ENCODE measurements around the gene NOS3. TPM values are rescaled to one million over a fixed set of nuclear protein-coding genes. Genes with fewer than 3 reads are reported as not detected.

Gene NOS3
- total and polyA plus RNA-seq, 2 experiments from 2014 or later, result 2.6 to 6.1 TPM

DNA sequence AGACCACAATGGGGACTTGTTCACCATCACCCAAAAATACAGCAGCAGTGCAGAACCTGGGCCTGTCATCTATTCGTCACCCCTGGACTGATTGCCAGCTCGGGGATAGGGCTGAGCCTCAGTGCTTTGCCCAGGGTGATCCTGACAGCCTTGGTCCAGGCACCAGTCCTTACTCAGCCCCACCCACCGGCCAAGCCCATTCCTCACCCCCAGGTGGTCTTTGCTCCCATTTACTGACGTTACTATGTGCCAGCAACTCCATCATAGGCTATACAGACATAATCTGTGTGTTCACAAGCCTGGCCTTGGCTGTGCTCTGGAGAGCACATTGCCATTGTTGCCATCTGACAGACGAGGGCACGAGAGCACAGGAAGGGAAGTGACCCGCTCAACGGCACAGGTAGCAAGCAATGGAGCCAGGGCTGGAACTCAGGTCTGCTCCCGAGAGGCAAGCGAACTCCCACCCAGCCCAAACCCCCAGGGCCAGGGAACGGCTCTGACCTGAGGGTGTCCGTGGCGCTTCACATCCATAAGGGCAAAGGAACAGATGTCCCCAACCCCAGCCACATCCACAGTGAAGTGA lies 26.6 kb downstream of the NOS3 start:
- peak overlapping the region; percentile 66 for H3K4me3 Mint-ChIP-seq
- H2AFZ ChIP-seq, result peak overlapping the region; percentile 86
- H3K27me3 ChIP-seq (ENCODE audit: insufficient read depth), result peaks cover 54% of the 10 kb centered on the region

DNA sequence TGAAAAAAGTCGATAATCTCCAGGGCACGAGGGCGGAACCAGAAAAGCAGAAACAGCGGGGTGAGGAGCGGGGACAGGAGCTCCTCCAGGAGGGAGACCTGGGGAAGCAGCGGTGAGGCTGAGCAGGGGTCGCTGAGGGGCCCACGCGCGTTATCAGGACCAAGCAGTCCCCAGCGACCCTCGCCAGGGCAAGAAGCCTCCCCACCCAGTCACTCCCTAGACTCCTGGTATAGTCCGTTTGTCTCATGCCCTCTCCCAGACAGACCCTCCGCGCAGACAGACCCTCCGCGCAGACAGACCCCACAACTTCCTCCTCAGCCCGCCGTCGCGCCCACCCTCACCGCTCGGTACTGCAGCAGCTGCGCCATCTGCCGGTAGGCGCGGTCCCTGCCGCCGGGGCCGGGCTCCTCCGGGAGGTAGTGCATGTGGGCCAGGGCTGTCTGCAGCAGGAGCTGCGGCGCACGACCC lies 27.2 kb downstream of the NOS3 start:
- ATAC-seq, result peak; percentile 70
- H3K4me1 Mint-ChIP-seq, result peaks cover 30% of the 10 kb centered on the region

More for the DNA sequence above, 26.6 kb downstream of the NOS3 start:
- no peak for TF ChIP-seq EZH2phosphoT487 (IDR thresholded peaks at IDR 0.05; ENCODE audit: unreplicated experiment)
- TF ChIP-seq NANOG (IDR thresholded peaks at IDR 0.05; ENCODE audit: borderline replicate concordance), result no peak
- TF ChIP-seq EZH2 (IDR thresholded peaks at IDR 0.05; ENCODE audit: low read depth, unreplicated experiment), result no peak
- no peak for TF ChIP-seq POLR2AphosphoS5 (IDR thresholded peaks at IDR 0.05; ENCODE audit: low read depth)
- Histone ChIP-seq H3K4me1 (ENCODE audit: insufficient read depth) (peaks cover 17% of the 10 kb centered on the region), H4K20me1 (replicated peaks; ENCODE audit: insufficient read depth) (no peaks in the 10 kb centered on the region), H3K9me2 (ENCODE audit: insufficient read depth) (no peaks in the 10 kb centered on the region), H3K27ac (ENCODE audit: low read depth) (no peak overlapping the region), H3K79me2 (replicated peaks; ENCODE audit: insufficient read depth) (no peaks in the 10 kb centered on the region), H3F3A (replicated peaks; ENCODE audit: low read depth) (peaks cover 9% of the 10 kb centered on the region; the same call in 1 of the 2 replicates), H3K36me3 (ENCODE audit: insufficient read depth) (no peaks in the 10 kb centered on the region; the same call in 1 of the 2 replicates), H3K4me2 (peak overlapping the region; percentile 77), H3K4me3 (peak overlapping the region; percentile 47)
- H3K27me3 Mint-ChIP-seq (ENCODE audit: insufficient read depth, low read depth, poor library complexity), result peaks cover 61% of the 10 kb centered on the region
- ATAC-seq (no peak), DNase-seq (ENCODE audit: low spot score) (no peak)
- H3K9me3 Mint-ChIP-seq, result peaks cover 4% of the 10 kb centered on the region; the same call in 2 of the 3 replicates
- no peak overlapping the region for H3K27ac Mint-ChIP-seq
- peaks cover 11% of the 10 kb centered on the region for H3K36me3 Mint-ChIP-seq (ENCODE audit: low read depth)
- H3K4me1 Mint-ChIP-seq, result peaks cover 34% of the 10 kb centered on the region

More for the DNA sequence above, 27.2 kb downstream of the NOS3 start:
- Histone ChIP-seq H3K79me2 (replicated peaks; ENCODE audit: insufficient read depth) (no peaks in the 10 kb centered on the region), H3K4me2 (peak overlapping the region; percentile 77), H3F3A (replicated peaks; ENCODE audit: low read depth) (peaks cover 9% of the 10 kb centered on the region; the same call in 1 of the 2 replicates), H3K9me2 (ENCODE audit: insufficient read depth) (no peaks in the 10 kb centered on the region), H3K27ac (ENCODE audit: low read depth) (no peak overlapping the region), H4K20me1 (replicated peaks; ENCODE audit: insufficient read depth) (no peaks in the 10 kb centered on the region), H3K4me3 (peak overlapping the region; percentile 47), H3K36me3 (ENCODE audit: insufficient read depth) (no peaks in the 10 kb centered on the region; the same call in 1 of the 2 replicates), H3K27me3 (ENCODE audit: insufficient read depth) (peaks cover 52% of the 10 kb centered on the region), H3K4me1 (ENCODE audit: insufficient read depth) (peaks cover 14% of the 10 kb centered on the region), H2AFZ (peak overlapping the region; percentile 90)
- H3K36me3 Mint-ChIP-seq (ENCODE audit: low read depth), result peaks cover 11% of the 10 kb centered on the region
- peaks cover 4% of the 10 kb centered on the region; the same call in 2 of the 3 replicates for H3K9me3 Mint-ChIP-seq
- no peak overlapping the region; the same call in 1 of the 2 replicates for H3K27ac Mint-ChIP-seq
- peaks cover 56% of the 10 kb centered on the region for H3K27me3 Mint-ChIP-seq (ENCODE audit: insufficient read depth, low read depth, poor library complexity)
- peak; percentile 91 for DNase-seq (ENCODE audit: low spot score)
- TF ChIP-seq EZH2 (IDR thresholded peaks at IDR 0.05; ENCODE audit: low read depth, unreplicated experiment) (peak; percentile 6), CREB1 (CRISPR knock-in tag; IDR thresholded peaks at IDR 0.05; ENCODE audit: low read depth) (peak; percentile 12; the same call in 1 of the 2 replicates), POLR2AphosphoS5 (IDR thresholded peaks at IDR 0.05; ENCODE audit: low read depth) (peak; percentile 25; the same call in 1 of the 2 replicates)
- TF ChIP-seq, protein P1, sequence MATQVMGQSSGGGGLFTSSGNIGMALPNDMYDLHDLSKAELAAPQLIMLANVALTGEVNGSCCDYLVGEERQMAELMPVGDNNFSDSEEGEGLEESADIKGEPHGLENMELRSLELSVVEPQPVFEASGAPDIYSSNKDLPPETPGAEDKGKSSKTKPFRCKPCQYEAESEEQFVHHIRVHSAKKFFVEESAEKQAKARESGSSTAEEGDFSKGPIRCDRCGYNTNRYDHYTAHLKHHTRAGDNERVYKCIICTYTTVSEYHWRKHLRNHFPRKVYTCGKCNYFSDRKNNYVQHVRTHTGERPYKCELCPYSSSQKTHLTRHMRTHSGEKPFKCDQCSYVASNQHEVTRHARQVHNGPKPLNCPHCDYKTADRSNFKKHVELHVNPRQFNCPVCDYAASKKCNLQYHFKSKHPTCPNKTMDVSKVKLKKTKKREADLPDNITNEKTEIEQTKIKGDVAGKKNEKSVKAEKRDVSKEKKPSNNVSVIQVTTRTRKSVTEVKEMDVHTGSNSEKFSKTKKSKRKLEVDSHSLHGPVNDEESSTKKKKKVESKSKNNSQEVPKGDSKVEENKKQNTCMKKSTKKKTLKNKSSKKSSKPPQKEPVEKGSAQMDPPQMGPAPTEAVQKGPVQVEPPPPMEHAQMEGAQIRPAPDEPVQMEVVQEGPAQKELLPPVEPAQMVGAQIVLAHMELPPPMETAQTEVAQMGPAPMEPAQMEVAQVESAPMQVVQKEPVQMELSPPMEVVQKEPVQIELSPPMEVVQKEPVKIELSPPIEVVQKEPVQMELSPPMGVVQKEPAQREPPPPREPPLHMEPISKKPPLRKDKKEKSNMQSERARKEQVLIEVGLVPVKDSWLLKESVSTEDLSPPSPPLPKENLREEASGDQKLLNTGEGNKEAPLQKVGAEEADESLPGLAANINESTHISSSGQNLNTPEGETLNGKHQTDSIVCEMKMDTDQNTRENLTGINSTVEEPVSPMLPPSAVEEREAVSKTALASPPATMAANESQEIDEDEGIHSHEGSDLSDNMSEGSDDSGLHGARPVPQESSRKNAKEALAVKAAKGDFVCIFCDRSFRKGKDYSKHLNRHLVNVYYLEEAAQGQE (IDR thresholded peaks at IDR 0.05; ENCODE audit: unreplicated experiment), result no peak
- TF ChIP-seq, protein P2, sequence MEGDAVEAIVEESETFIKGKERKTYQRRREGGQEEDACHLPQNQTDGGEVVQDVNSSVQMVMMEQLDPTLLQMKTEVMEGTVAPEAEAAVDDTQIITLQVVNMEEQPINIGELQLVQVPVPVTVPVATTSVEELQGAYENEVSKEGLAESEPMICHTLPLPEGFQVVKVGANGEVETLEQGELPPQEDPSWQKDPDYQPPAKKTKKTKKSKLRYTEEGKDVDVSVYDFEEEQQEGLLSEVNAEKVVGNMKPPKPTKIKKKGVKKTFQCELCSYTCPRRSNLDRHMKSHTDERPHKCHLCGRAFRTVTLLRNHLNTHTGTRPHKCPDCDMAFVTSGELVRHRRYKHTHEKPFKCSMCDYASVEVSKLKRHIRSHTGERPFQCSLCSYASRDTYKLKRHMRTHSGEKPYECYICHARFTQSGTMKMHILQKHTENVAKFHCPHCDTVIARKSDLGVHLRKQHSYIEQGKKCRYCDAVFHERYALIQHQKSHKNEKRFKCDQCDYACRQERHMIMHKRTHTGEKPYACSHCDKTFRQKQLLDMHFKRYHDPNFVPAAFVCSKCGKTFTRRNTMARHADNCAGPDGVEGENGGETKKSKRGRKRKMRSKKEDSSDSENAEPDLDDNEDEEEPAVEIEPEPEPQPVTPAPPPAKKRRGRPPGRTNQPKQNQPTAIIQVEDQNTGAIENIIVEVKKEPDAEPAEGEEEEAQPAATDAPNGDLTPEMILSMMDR (conservative IDR thresholded peaks at IDR 0.05; ENCODE audit: low read depth in 2 of 2), result peak; percentile 88 to 98
- peak overlapping the region; percentile 66 for H3K4me3 Mint-ChIP-seq

Measured in GM23338 (cell line).